HEK293 (cell line): Measurements from ENCODE around the gene PTPRR.

Source experiments
- CTCF ChIA-PET: fragments of 350-600 bp; formaldehyde crosslinking; extraction: SDS; loops from one replicate; lab custom pipeline; 2021; ENCODE audit warnings: antibody characterized with exemption; lab: Yijun Ruan, JAX
- POLR2A ChIA-PET: fragments of 300-600 bp; formaldehyde crosslinking; extraction: SDS; loops from one replicate; lab custom pipeline; 2020; ENCODE audit warnings: antibody characterized with exemption, inconsistent platforms; lab: Yijun Ruan, JAX
- H3K27ac ChIP-seq: fragments of 200-500 bp; sonication (Bioruptor generic); 2 replicates; pipeline ENCODE4 v1.5.1; 2014; ENCODE audit warnings: low read depth, low read length, control low read depth, inconsistent platforms; ENCODE audit errors: extremely low read depth
- H3K36me3 ChIP-seq, 2 experiments: fragments of 200-500 bp in 1 of 2; sonication (Bioruptor generic) in 1 of 2; 1 replicate in 1 of 2; 2 replicates in 1 of 2; pipeline ENCODE4 v1.5.1; 2014 to 2017; ENCODE audit warnings: inconsistent platforms in 2 of 2, low read length in 2 of 2; ENCODE audit not compliant: control insufficient read depth in 2 of 2, insufficient read depth in 1 of 2
- H3K4me1 ChIP-seq: fragments of 200-500 bp; sonication (Bioruptor generic); 2 replicates; pipeline ENCODE4 v1.5.1; 2014; ENCODE audit warnings: mild to moderate bottlenecking, low read length, inconsistent platforms; ENCODE audit not compliant: control insufficient read depth, insufficient read depth
- H3K4me3 ChIP-seq: 2 replicates; pipeline ENCODE4 v1.5.1; 2011; ENCODE audit warnings: low read depth, mild to moderate bottlenecking, control low read depth, low read length, moderate library complexity
- H3K9me3 ChIP-seq: fragments of 200-500 bp; sonication (Bioruptor generic); 2 replicates; pipeline ENCODE4 v1.5.1; 2014; ENCODE audit warnings: low read depth, low read length, inconsistent platforms; ENCODE audit not compliant: control insufficient read depth, insufficient read depth
- AEBP2 ChIP-seq: fragments of 450-650 bp; formaldehyde crosslinking; IDR thresholded peaks from 2 replicates; pipeline ENCODE4 v1.5.1; 2016; ENCODE audit warnings: missing biosample characterization, missing genetic modification characterization, borderline replicate concordance
- ATF2 ChIP-seq: fragments of 450-650 bp; formaldehyde crosslinking; IDR thresholded peaks from 2 replicates; pipeline ENCODE4 v1.5.1; 2016; ENCODE audit warnings: missing biosample characterization, missing genetic modification characterization, low read depth
- CTCF ChIP-seq: fragments of 450-650 bp; formaldehyde crosslinking; IDR thresholded peaks from 2 replicates; pipeline ENCODE4 v1.5.1; 2016; ENCODE audit warnings: missing biosample characterization, missing genetic modification characterization
- KLF8 ChIP-seq: fragments of 450-650 bp; formaldehyde crosslinking; IDR thresholded peaks from 2 replicates; pipeline ENCODE4 v1.5.1; 2016; ENCODE audit warnings: missing biosample characterization, missing genetic modification characterization
- KLF9 ChIP-seq: fragments of 450-650 bp; formaldehyde crosslinking; IDR thresholded peaks from 2 replicates; pipeline ENCODE4 v1.5.1; 2016; ENCODE audit warnings: missing biosample characterization, missing genetic modification characterization, low read depth
- MZF1 ChIP-seq: fragments of 450-650 bp; formaldehyde crosslinking; IDR thresholded peaks from 2 replicates; pipeline ENCODE4 v1.5.1; 2017; ENCODE audit warnings: missing biosample characterization, missing genetic modification characterization, borderline replicate concordance
- YY1 ChIP-seq: fragments of 450-650 bp; formaldehyde crosslinking; IDR thresholded peaks from 2 replicates; pipeline ENCODE4 v1.5.1; 2018; ENCODE audit warnings: missing biosample characterization, missing genetic modification characterization
- ZBTB21 ChIP-seq: fragments of 450-650 bp; formaldehyde crosslinking; IDR thresholded peaks from 2 replicates; pipeline ENCODE4 v1.5.1; 2017; ENCODE audit warnings: missing biosample characterization, missing genetic modification characterization
- ZEB2 ChIP-seq: fragments of 450-650 bp; formaldehyde crosslinking; IDR thresholded peaks from 2 replicates; pipeline ENCODE4 v1.5.1; 2016; ENCODE audit warnings: missing biosample characterization, missing genetic modification characterization
- ZIC2 ChIP-seq: fragments of 450-650 bp; formaldehyde crosslinking; IDR thresholded peaks from 2 replicates; pipeline ENCODE4 v1.5.1; 2016; ENCODE audit warnings: missing biosample characterization, missing genetic modification characterization
- ZNF112 ChIP-seq: fragments of 450-650 bp; formaldehyde crosslinking; IDR thresholded peaks from 2 replicates; pipeline ENCODE4 v1.5.0; 2017; ENCODE audit warnings: missing biosample characterization, missing genetic modification characterization
- ZNF184 ChIP-seq: fragments of 450-650 bp; IDR thresholded peaks from 2 replicates; pipeline ENCODE4 v1.5.1; 2018; ENCODE audit warnings: missing biosample characterization, mild to moderate bottlenecking, missing genetic modification characterization
- ZNF202 ChIP-seq: fragments of 450-650 bp; formaldehyde crosslinking; IDR thresholded peaks from 2 replicates; pipeline ENCODE4 v1.5.1; 2016; ENCODE audit warnings: missing biosample characterization, missing genetic modification characterization, borderline replicate concordance
- ZNF24 ChIP-seq: fragments of 450-650 bp; formaldehyde crosslinking; IDR thresholded peaks from 2 replicates; pipeline ENCODE4 v1.5.1; 2016; ENCODE audit warnings: missing biosample characterization, missing genetic modification characterization
- ZNF266 ChIP-seq: fragments of 450-650 bp; formaldehyde crosslinking; IDR thresholded peaks from 2 replicates; pipeline ENCODE4 v1.5.1; 2016; ENCODE audit warnings: missing biosample characterization, missing genetic modification characterization, low read depth
- ZNF324 ChIP-seq: fragments of 450-650 bp; formaldehyde crosslinking; IDR thresholded peaks from 2 replicates; pipeline ENCODE4 v1.5.1; 2016; ENCODE audit warnings: missing biosample characterization, missing genetic modification characterization
- ZNF366 ChIP-seq: fragments of 450-650 bp; formaldehyde crosslinking; conservative IDR thresholded peaks from 2 replicates; pipeline ENCODE4 v1.5.1; 2016; ENCODE audit warnings: missing biosample characterization, missing genetic modification characterization
- ZNF514 ChIP-seq: fragments of 450-650 bp; formaldehyde crosslinking; IDR thresholded peaks from 2 replicates; pipeline ENCODE4 v1.5.1; 2016; ENCODE audit warnings: missing biosample characterization, missing genetic modification characterization
- ZNF529 ChIP-seq: fragments of 450-650 bp; formaldehyde crosslinking; IDR thresholded peaks from 2 replicates; pipeline ENCODE4 v1.5.1; 2017; ENCODE audit warnings: missing genetic modification characterization, missing biosample characterization; ENCODE audit not compliant: insufficient replicate concordance
- ZNF555 ChIP-seq: fragments of 450-650 bp; formaldehyde crosslinking; conservative IDR thresholded peaks from 2 replicates; pipeline ENCODE4 v1.5.1; 2017; ENCODE audit warnings: missing biosample characterization, mild to moderate bottlenecking, missing genetic modification characterization, inconsistent platforms
- ZNF580 ChIP-seq: fragments of 450-650 bp; formaldehyde crosslinking; IDR thresholded peaks from 2 replicates; pipeline ENCODE4 v1.5.1; 2016; ENCODE audit warnings: missing biosample characterization, missing genetic modification characterization
- ZNF600 ChIP-seq: fragments of 450-650 bp; formaldehyde crosslinking; IDR thresholded peaks from 2 replicates; pipeline ENCODE4 v1.5.1; 2016; ENCODE audit warnings: missing biosample characterization, missing genetic modification characterization
- ZNF654 ChIP-seq: fragments of 450-650 bp; formaldehyde crosslinking; IDR thresholded peaks from 2 replicates; pipeline ENCODE4 v1.5.1; 2016; ENCODE audit warnings: low read depth, missing biosample characterization, missing genetic modification characterization
- ZNF660 ChIP-seq: fragments of 450-650 bp; IDR thresholded peaks from 2 replicates; pipeline ENCODE4 v1.5.1; 2018; ENCODE audit warnings: missing biosample characterization, mild to moderate bottlenecking, missing genetic modification characterization
- TF ChIP-seq, protein P1 (sequence below): fragments of 450-650 bp; formaldehyde crosslinking; IDR thresholded peaks from 2 replicates; pipeline ENCODE4 v1.5.1; 2017; ENCODE audit warnings: missing biosample characterization, missing genetic modification characterization

Gene PTPRR

DNA sequence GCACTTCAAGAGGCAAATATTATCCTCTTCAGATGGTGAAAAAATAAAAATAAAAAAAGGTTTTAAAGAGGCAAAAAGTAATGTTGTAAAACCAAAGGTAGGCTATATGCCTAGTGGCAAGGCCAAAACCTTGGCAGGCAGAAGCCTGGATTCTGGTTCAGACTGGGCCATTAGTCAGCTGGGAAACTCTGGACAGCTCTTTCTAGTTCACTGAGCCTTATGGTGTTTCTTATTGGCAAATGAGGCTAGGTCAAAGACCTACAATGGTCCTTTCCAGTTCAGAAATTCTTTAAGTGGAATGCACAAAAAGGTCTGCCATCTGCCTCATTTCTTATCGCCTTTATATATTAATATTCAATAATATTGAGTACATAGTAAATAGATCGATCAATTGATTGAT lies 327.9 kb downstream of the PTPRR start:
- Histone ChIP-seq H3K36me3 (no peaks in the 10 kb centered on the region), H3K4me1 (no peaks in the 10 kb centered on the region), H3K9me3 (no peaks in the 10 kb centered on the region), H3K4me3 (no peak overlapping the region), H3K27ac (no peak overlapping the region)
- TF ChIP-seq ZNF580 (no peak), MZF1 (tag by site-specific recombination) (no peak), ZNF202 (tag by site-specific recombination) (no peak), YY1 (tag by site-specific recombination) (no peak), KLF8 (tag by site-specific recombination) (no peak), ZNF600 (tag by site-specific recombination) (no peak), ZBTB21 (tag by site-specific recombination) (no peak), ZNF514 (no peak), KLF9 (tag by site-specific recombination) (no peak), ZNF184 (tag by site-specific recombination) (no peak), ZNF112 (no peak), ZNF324 (tag by site-specific recombination) (no peak), ATF2 (no peak), ZNF555 (no peak), ZIC2 (tag by site-specific recombination) (no peak), ZNF24 (no peak), ZNF266 (no peak)
- TF ChIP-seq, protein P1, sequence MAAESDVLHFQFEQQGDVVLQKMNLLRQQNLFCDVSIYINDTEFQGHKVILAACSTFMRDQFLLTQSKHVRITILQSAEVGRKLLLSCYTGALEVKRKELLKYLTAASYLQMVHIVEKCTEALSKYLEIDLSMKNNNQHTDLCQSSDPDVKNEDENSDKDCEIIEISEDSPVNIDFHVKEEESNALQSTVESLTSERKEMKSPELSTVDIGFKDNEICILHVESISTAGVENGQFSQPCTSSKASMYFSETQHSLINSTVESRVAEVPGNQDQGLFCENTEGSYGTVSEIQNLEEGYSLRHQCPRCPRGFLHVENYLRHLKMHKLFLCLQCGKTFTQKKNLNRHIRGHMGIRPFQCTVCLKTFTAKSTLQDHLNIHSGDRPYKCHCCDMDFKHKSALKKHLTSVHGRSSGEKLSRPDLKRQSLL, result no peak
- POLR2A ChIA-PET, result no interaction called here
- CTCF ChIA-PET, result interaction anchor here (0.6 to 1.5 kb wide), 2 partner anchors 129 to 352 kb away, joined by 3 to 4 read pairs; no protein-coding TSS in a partner anchor

GRCh38 chr12:70590549-70591226 lies 329.9 kb downstream of the PTPRR start:
- no peak for TF ChIP-seq ZNF529 (tag by site-specific recombination)
- Histone ChIP-seq H3K4me1 (no peaks in the 10 kb centered on the region), H3K27ac (no peak overlapping the region), H3K4me3 (no peak overlapping the region), H3K9me3 (no peaks in the 10 kb centered on the region), H3K36me3 (no peaks in the 10 kb centered on the region)
- ChIA-PET CTCF (interaction anchor here (0.6 to 2.6 kb wide), 17 partner anchors 9 to 711 kb away, joined by 3 to 10 read pairs (median 5); no protein-coding TSS in a partner anchor), POLR2A (interaction anchor here (0.7 kb wide), 1 partner anchor 18 kb away, joined by 3 read pairs; no protein-coding TSS in a partner anchor)

- ChIA-PET POLR2A (no interaction called here), CTCF (interaction anchor here (0.7 to 2.6 kb wide), 14 partner anchors 11 to 711 kb away, joined by 3 to 10 read pairs (median 5); no protein-coding TSS in a partner anchor)
- TF ChIP-seq CTCF (tag by site-specific recombination) (peak; percentile 47), ZEB2 (0 out of 2 replicates have a peak, but pooled peaks have one; percentile 19), AEBP2 (tag by site-specific recombination) (no peak), ZNF600 (tag by site-specific recombination) (no peak), ZNF366 (tag by site-specific recombination) (0 out of 2 replicates have a peak, but pooled peaks have one; percentile 10), ZNF654 (tag by site-specific recombination) (peak; percentile 65), ZNF660 (0 out of 2 replicates have a peak, but pooled peaks have one; percentile 39)
- H3K4me3 ChIP-seq, result no peak overlapping the region
- no peaks in the 10 kb centered on the region for H3K36me3 ChIP-seq
- no peaks in the 10 kb centered on the region for H3K4me1 ChIP-seq
- no peaks in the 10 kb centered on the region for H3K9me3 ChIP-seq
- H3K27ac ChIP-seq, result no peak overlapping the region
These were observed 330.5 kb downstream of the PTPRR start for GRCh38 chr12:70590051-70590450.
